Vein endothelial cell (primary cell): Measurements from ENCODE around the gene NUP42. TPM values are rescaled to one million over a fixed set of nuclear protein-coding genes. Genes with fewer than 3 reads are reported as not detected.

ENCODE experiments used
- total RNA-seq: library from RNA; depleted of rRNA; stranded (reverse); fragments of >200 nt; gene quantifications from 2 replicates; pipeline ENCODE4 v1.2.3, GENCODE V29; 2012

The NUP42 gene
- total RNA-seq: 26.5 and 36.4 TPM in 2 replicates

GRCh38 chr7:23181684-23182553 lies at the start of gene NUP42:
TSS of gene NUP42 (plus strand) at chr7:23182048. CDS start at chr7:23182086, 38 bp downstream.

GRCh38 chr7:23246555-23246954 lies 64.7 kb downstream of the NUP42 start, which contains the start of gene GPNMB:
TSS of gene GPNMB (plus strand) at chr7:23246775. CDS start at chr7:23246858, 83 bp downstream.

Other genes with a start within 250 kb of the NUP42 start
- 26.8 and 53.2 TPM in 2 replicates for gene HYCC1, start 167.9 kb upstream of the NUP42 start, total RNA-seq
- gene KLHL7, start 76.3 kb upstream of the NUP42 start, total RNA-seq: 30.7 and 35.1 TPM in 2 replicates
- 0.33 and 0.57 TPM in 2 replicates for gene GPNMB, start 64.7 kb downstream of the NUP42 start, total RNA-seq
- gene MALSU1, start 117.3 kb downstream of the NUP42 start, total RNA-seq: 35.9 and 45.1 TPM in 2 replicates